ENCODE measurements around the gene ARHGAP15. TPM values are rescaled to one million over a fixed set of nuclear protein-coding genes. Genes with fewer than 3 reads are reported as not detected.

ARHGAP15 gene
- total RNA-seq (10 to 100 TPM; 14.9 to 17.9 TPM), polyA plus RNA-seq (10 to 100 TPM in 1 of 2 donors, 1 to 10 TPM in 1; 3.8 to 11.5 TPM)

- H3K4me1 ChIP-seq (ENCODE audit: control insufficient read depth in 4 of 4, insufficient read depth in 4 of 4, low read length in 3 of 4), result no peaks in the 10 kb centered on the region
- TF ChIP-seq REST (IDR thresholded peaks at IDR 0.05), result no peak
- no peak for TF ChIP-seq FOXA1 (IDR thresholded peaks at IDR 0.05)
- H3K9me3 ChIP-seq (ENCODE audit: control insufficient read depth in 4 of 4, low read length in 3 of 4), result no peaks in the 10 kb centered on the region
- no peaks in the 10 kb centered on the region for H3K27me3 ChIP-seq (ENCODE audit: control insufficient read depth in 4 of 4, insufficient read depth in 4 of 4, low read length in 3 of 4)
- H3K36me3 ChIP-seq (ENCODE audit: control insufficient read depth in 4 of 4, insufficient read depth in 3 of 4, low read depth in 1 of 4, low read length in 3 of 4), result no peaks in the 10 kb centered on the region
- peak within 1 kb of the TSS; percentile 49 to 77 for H3K27ac ChIP-seq (ENCODE audit: low read depth in 1 of 2, low read length in 2 of 2)
- WGBS, result 67% methylated on average over 13 of the region's 13 CpGs
- DNase-seq (ENCODE audit: low spot score), result peak; percentile 42
- H3K9ac ChIP-seq (ENCODE audit: low read depth in 1 of 2, low read length in 2 of 2), result peak within 1 kb of the TSS in 1 of 2 donors; percentile 78
- no peak within 1 kb of the TSS for H3K4me3 ChIP-seq (ENCODE audit: low read depth in 1 of 3, low read length in 3 of 3)
These were observed at the start of gene ARHGAP15 for GRCh38 chr2:143128681-143129580. Gene ARHGAP15, plus strand, starts transcription at chr2:143129419.

- H3K9ac ChIP-seq (ENCODE audit: low read depth in 1 of 2, low read length in 2 of 2), result no peak overlapping the region
- H3K27ac ChIP-seq (ENCODE audit: low read depth in 1 of 2, low read length in 2 of 2), result no peak overlapping the region
- no peaks in the 10 kb centered on the region for H3K9me3 ChIP-seq (ENCODE audit: control insufficient read depth in 4 of 4, low read length in 3 of 4)
- no peak for DNase-seq (ENCODE audit: low spot score)
- H3K4me1 ChIP-seq (ENCODE audit: control insufficient read depth in 4 of 4, insufficient read depth in 4 of 4, low read length in 3 of 4), result no peaks in the 10 kb centered on the region
- H3K27me3 ChIP-seq (ENCODE audit: control insufficient read depth in 4 of 4, insufficient read depth in 4 of 4, low read length in 3 of 4), result no peaks in the 10 kb centered on the region
- H3K36me3 ChIP-seq (ENCODE audit: control insufficient read depth in 4 of 4, insufficient read depth in 3 of 4, low read depth in 1 of 4, low read length in 3 of 4), result no peaks in the 10 kb centered on the region
- 86% methylated on average over 1 of the region's 1 CpG for WGBS
- no peak for TF ChIP-seq MAX (IDR thresholded peaks at IDR 0.05)
- no peak for TF ChIP-seq GABPA (IDR thresholded peaks at IDR 0.05 in 1 of 2, conservative IDR thresholded peaks at IDR 0.05 in 1 of 2)
- no peak for TF ChIP-seq RXRA (IDR thresholded peaks at IDR 0.05)
- TF ChIP-seq, protein P1, sequence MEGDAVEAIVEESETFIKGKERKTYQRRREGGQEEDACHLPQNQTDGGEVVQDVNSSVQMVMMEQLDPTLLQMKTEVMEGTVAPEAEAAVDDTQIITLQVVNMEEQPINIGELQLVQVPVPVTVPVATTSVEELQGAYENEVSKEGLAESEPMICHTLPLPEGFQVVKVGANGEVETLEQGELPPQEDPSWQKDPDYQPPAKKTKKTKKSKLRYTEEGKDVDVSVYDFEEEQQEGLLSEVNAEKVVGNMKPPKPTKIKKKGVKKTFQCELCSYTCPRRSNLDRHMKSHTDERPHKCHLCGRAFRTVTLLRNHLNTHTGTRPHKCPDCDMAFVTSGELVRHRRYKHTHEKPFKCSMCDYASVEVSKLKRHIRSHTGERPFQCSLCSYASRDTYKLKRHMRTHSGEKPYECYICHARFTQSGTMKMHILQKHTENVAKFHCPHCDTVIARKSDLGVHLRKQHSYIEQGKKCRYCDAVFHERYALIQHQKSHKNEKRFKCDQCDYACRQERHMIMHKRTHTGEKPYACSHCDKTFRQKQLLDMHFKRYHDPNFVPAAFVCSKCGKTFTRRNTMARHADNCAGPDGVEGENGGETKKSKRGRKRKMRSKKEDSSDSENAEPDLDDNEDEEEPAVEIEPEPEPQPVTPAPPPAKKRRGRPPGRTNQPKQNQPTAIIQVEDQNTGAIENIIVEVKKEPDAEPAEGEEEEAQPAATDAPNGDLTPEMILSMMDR (IDR thresholded peaks at IDR 0.05; ENCODE audit: low read depth, low read length, missing input control), result no peak
- TF ChIP-seq RAD21 (IDR thresholded peaks at IDR 0.05), result no peak
- TF ChIP-seq YY1 (IDR thresholded peaks at IDR 0.05), result no peak
- TF ChIP-seq TAF1 (conservative IDR thresholded peaks at IDR 0.05), result no peak
- H3K4me3 ChIP-seq (ENCODE audit: low read depth in 1 of 3, low read length in 3 of 3), result no peak overlapping the region
These were observed 47.6 kb upstream of the ARHGAP15 start for GRCh38 chr2:143081616-143082015.

DNA sequence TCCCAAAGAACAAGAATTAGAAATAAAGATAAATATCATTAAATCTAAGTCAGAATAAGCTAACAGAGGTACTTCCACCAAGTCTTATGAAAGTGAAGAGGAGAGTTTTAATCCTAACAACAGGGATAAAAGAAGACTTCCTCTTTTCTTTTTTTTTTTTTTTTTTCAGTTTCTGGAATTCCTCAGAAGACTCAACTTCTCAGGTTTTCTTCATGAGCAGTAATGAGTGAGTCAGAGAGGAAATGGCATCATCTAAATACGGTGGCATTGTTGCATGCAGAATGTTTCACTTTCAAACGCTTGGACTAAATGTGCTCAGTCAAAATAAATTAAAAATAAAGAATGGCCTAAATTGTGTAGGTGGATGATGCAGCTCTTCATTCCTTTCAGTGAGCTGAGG lies 45.6 kb upstream of the ARHGAP15 start:
- H3K27me3 ChIP-seq (ENCODE audit: control insufficient read depth in 4 of 4, insufficient read depth in 4 of 4, low read length in 3 of 4), result no peaks in the 10 kb centered on the region
- H3K9ac ChIP-seq (ENCODE audit: low read depth in 1 of 2, low read length in 2 of 2), result no peak overlapping the region
- H3K4me3 ChIP-seq (ENCODE audit: low read depth in 1 of 3, low read length in 3 of 3), result no peak overlapping the region
- no peaks in the 10 kb centered on the region for H3K4me1 ChIP-seq (ENCODE audit: control insufficient read depth in 4 of 4, insufficient read depth in 4 of 4, low read length in 3 of 4)
- H3K27ac ChIP-seq (ENCODE audit: low read depth in 1 of 2, low read length in 2 of 2), result no peak overlapping the region
- H3K9me3 ChIP-seq (ENCODE audit: control insufficient read depth in 4 of 4, low read length in 3 of 4), result no peaks in the 10 kb centered on the region
- DNase-seq (ENCODE audit: low spot score), result no peak
- H3K36me3 ChIP-seq (ENCODE audit: control insufficient read depth in 4 of 4, insufficient read depth in 3 of 4, low read depth in 1 of 4, low read length in 3 of 4), result no peaks in the 10 kb centered on the region
- no peak for TF ChIP-seq TAF1 (conservative IDR thresholded peaks at IDR 0.05)
- no peak for TF ChIP-seq NR2F2 (IDR thresholded peaks at IDR 0.05)
- TF ChIP-seq, protein P1 (IDR thresholded peaks at IDR 0.05; ENCODE audit: low read depth, low read length, missing input control), result no peak
- TF ChIP-seq REST (IDR thresholded peaks at IDR 0.05), result no peak
- no peak for TF ChIP-seq FOXA2 (IDR thresholded peaks at IDR 0.05)
- TF ChIP-seq SP1 (IDR thresholded peaks at IDR 0.05), result no peak
- no peak for TF ChIP-seq RAD21 (IDR thresholded peaks at IDR 0.05)
- no peak for TF ChIP-seq RXRA (IDR thresholded peaks at IDR 0.05)
- TF ChIP-seq MAX (IDR thresholded peaks at IDR 0.05), result no peak
- TF ChIP-seq YY1 (IDR thresholded peaks at IDR 0.05), result no peak
- TF ChIP-seq HNF4G (IDR thresholded peaks at IDR 0.05), result no peak
- 67% methylated on average over 2 of the region's 2 CpGs for WGBS

Data from liver (tissue), 9 donors.